ENCODE data around the gene LSM4. TPM values are rescaled to one million over a fixed set of nuclear protein-coding genes. Genes with fewer than 3 reads are reported as not detected.

The LSM4 gene
- total and polyA plus RNA-seq, 2 of the 13 experiments (the other 11 are each of a cell fraction or from before 2014, with no cell fraction given), result 65.8 to 166 TPM

- TF ChIP-seq ZNF687 (CRISPR knock-in tag; IDR thresholded peaks at IDR 0.05), result peak; percentile 79
- no peak for TF ChIP-seq REST (IDR thresholded peaks at IDR 0.05; ENCODE audit: borderline replicate concordance in 1 of 2, low read depth in 1 of 2, low read length in 2 of 2)
- no peak for TF ChIP-seq ZNF562 (CRISPR knock-in tag; IDR thresholded peaks at IDR 0.05; ENCODE audit: borderline replicate concordance)
- no peak for TF ChIP-seq MLXIP (CRISPR knock-in tag; IDR thresholded peaks at IDR 0.05; ENCODE audit: borderline replicate concordance)
- TF ChIP-seq KDM5B (CRISPR knock-in tag; IDR thresholded peaks at IDR 0.05; ENCODE audit: borderline replicate concordance), result no peak
- no peak for TF ChIP-seq TBP (CRISPR knock-in tag; IDR thresholded peaks at IDR 0.05)
- TF ChIP-seq PCBP2 (optimal IDR thresholded peaks at IDR 0.05; ENCODE audit: low read depth, low read length, poor library complexity, severe bottlenecking), result no peak
- TF ChIP-seq ZNF577 (CRISPR knock-in tag; IDR thresholded peaks at IDR 0.05; ENCODE audit: borderline replicate concordance, low read depth), result no peak
- no peak for TF ChIP-seq ZBTB4 (CRISPR knock-in tag; IDR thresholded peaks at IDR 0.05; ENCODE audit: borderline replicate concordance)
Observed at GRCh38 chr19:18368504-18369222, 45.8 kb upstream of the LSM4 start (continued).
